ENCODE measurements around the gene EHD1. TPM values are rescaled to one million over a fixed set of nuclear protein-coding genes. Genes with fewer than 3 reads are reported as not detected.

Gene EHD1
- total RNA-seq, 4 donors from 2014 or later: 53.5 to 90.7 (median 67.4) TPM

DNA sequence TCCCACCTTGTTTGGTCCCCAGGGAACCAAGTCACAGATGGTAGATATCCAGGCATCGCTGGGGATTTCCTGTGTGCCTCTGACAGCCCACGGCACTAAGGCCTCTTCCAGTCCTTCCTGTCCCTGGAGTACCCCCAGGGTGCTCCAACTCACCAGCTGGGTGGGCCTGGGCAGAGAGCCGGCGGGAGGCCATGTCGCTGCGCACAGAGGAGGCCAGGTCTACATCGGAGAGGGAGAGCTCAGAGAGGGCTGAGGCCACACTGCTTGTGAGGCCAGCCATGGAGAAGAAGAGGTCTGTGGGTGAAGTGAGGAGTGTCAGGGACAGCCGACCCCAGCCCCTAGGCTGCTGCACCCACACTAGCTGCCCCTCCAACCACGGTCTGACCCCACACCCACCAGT, 33.3 kb upstream of the EHD1 start:
- no peak for TF ChIP-seq POLR2A (IDR thresholded peaks at IDR 0.05)
- TF ChIP-seq, protein P1, sequence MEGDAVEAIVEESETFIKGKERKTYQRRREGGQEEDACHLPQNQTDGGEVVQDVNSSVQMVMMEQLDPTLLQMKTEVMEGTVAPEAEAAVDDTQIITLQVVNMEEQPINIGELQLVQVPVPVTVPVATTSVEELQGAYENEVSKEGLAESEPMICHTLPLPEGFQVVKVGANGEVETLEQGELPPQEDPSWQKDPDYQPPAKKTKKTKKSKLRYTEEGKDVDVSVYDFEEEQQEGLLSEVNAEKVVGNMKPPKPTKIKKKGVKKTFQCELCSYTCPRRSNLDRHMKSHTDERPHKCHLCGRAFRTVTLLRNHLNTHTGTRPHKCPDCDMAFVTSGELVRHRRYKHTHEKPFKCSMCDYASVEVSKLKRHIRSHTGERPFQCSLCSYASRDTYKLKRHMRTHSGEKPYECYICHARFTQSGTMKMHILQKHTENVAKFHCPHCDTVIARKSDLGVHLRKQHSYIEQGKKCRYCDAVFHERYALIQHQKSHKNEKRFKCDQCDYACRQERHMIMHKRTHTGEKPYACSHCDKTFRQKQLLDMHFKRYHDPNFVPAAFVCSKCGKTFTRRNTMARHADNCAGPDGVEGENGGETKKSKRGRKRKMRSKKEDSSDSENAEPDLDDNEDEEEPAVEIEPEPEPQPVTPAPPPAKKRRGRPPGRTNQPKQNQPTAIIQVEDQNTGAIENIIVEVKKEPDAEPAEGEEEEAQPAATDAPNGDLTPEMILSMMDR (IDR thresholded peaks at IDR 0.05): no peak
- Histone ChIP-seq H3K9me3 (no peaks in the 10 kb centered on the region), H3K4me1 (peaks cover 11% of the 10 kb centered on the region in 2 donors), H3K4me3 (replicated peaks in 1 of 3) (no peak overlapping the region), H3K27ac (no peak overlapping the region), H3K27me3 (no peaks in the 10 kb centered on the region), H3K36me3 (peaks cover 64 to 74% of the 10 kb centered on the region in 2 donors)
- WGBS, 2 donors: 89 to 90% methylated on average over 3 to 7 of the region's 9 CpGs
- intact Hi-C loops (cut with DNase I): loop anchor here (5.0 to 10.0 kb wide), 2 partner anchors 106 to 203 kb away; partner anchors contain the start of genes TM7SF2 and ZNHIT2
- DNase-seq: no peak

DNA sequence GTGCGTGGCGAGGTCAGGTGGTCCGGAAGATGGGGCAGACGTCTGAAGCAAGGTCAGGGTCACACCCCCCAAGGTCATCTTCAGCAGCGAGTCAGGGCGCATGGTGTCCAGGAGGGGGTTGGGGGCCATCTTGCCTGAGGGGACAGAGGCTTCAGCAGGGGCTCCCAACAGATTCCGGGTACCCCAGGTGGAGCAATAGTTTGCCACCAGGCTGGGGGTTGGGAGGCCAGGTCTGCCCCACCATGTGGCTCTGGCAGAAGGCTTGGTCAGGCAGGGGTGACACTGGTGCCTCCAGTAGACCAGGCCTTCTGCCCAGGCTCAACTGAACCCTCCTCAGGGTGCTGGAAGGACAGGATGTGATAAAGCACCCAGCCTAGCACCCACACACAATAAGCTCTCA, 32.7 kb upstream of the EHD1 start:
- intact Hi-C loops (cut with DNase I): loop anchor here (5.0 to 10.0 kb wide), 2 partner anchors 106 to 204 kb away; partner anchors contain the start of genes TM7SF2 and ZNHIT2
- DNase-seq: no peak
- no peak overlapping the region for H3K27ac ChIP-seq
- peaks cover 9 to 10% of the 10 kb centered on the region in 2 donors for H3K4me1 ChIP-seq
- no peaks in the 10 kb centered on the region for H3K9me3 ChIP-seq
- no peak for TF ChIP-seq POLR2A (IDR thresholded peaks at IDR 0.05)
- TF ChIP-seq, protein P1 (IDR thresholded peaks at IDR 0.05): no peak
- peaks cover 69 to 79% of the 10 kb centered on the region in 2 donors for H3K36me3 ChIP-seq
- H3K27me3 ChIP-seq: no peaks in the 10 kb centered on the region
- H3K4me3 ChIP-seq (replicated peaks in 1 of 3): no peak overlapping the region
- WGBS, 2 donors: 92 to 95% methylated on average over 7 of the region's 7 CpGs

DNA sequence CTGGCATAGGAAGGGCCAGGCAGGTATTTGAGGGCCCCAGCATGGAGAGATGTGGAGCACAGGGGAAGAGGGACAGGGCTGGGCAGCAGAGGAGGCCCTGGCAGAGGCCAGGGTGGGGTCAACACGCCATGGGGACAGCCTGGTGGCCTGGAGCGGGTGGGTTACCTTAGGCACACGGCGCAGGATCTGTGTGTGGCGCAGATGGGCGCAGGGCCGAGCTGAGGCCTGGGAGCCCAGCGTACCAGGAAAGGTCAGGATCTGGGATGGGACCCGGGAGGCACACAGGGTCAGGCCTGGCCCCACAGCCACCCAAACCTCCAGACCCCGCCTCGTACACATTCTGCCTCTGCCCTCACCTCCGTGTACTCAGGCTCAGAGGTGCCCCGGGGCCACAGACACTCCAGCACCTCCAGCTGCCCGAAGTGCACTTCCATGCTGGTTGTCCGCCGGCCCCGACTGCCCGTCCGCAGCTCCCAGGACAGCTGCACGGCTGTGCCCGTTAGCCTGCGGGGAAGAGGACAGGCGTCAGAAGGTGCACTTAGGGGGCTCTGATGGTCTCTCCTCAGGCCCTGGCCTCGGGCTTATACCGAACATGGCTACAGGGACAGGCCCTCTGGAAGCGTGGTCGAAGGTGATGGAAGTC, 32.2 kb upstream of the EHD1 start:
- H3K4me3 ChIP-seq (replicated peaks in 1 of 3): no peak overlapping the region
- TF ChIP-seq, protein P1 (IDR thresholded peaks at IDR 0.05): no peak
- TF ChIP-seq POLR2A (IDR thresholded peaks at IDR 0.05): no peak
- peaks cover 3 to 5% of the 10 kb centered on the region in 2 donors for H3K4me1 ChIP-seq
- WGBS, 2 donors: 95 to 96% methylated on average over 19 to 27 of the region's 27 CpGs
- H3K27ac ChIP-seq: no peak overlapping the region
- peaks cover 75 to 85% of the 10 kb centered on the region in 2 donors for H3K36me3 ChIP-seq
- no peaks in the 10 kb centered on the region for H3K9me3 ChIP-seq
- intact Hi-C loops (cut with DNase I): loop anchor here (5.0 to 10.0 kb wide), 2 partner anchors 107 to 204 kb away; partner anchors contain the start of genes TM7SF2 and ZNHIT2
- DNase-seq: no peak
- no peaks in the 10 kb centered on the region for H3K27me3 ChIP-seq

DNA sequence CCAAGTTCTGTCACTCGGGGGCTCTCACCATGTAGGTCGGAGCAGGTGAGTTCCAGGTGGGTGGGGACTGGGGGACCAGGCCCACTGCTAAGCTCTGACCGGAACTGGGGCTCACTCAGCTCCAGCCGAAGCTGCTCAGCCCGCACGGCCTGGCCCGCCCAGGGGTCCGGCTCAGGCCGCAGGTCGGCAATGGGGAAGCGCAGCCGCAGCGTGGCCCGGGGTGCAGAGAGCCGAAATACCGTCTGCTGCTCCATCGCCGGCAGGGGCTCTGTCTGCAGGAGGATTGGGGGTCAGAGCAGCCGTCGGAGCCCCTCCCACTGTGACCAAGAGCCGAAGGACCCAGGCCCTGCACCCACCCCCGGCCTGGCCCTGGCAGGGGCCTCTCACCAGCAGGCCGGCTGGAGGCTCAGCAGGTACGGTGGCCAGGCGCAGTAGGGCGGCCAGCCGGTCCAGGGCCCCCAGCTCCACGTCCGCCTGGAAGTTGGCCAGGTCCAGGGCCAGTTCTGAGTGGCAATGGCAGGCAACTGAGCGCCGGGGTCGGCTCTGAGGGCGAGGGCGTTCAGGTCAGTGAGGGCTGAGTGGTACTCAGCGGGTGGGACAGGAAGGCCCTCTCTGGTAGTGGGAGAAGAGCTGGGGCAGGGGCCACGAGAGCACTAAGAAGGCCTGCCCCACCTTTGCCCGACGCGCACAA, 31.4 kb upstream of the EHD1 start:
- Histone ChIP-seq H3K9me3 (no peaks in the 10 kb centered on the region), H3K4me3 (replicated peaks in 1 of 3) (no peak overlapping the region), H3K27me3 (no peaks in the 10 kb centered on the region), H3K36me3 (peaks cover 80 to 91% of the 10 kb centered on the region in 2 donors), H3K4me1 (no peaks in the 10 kb centered on the region), H3K27ac (no peak overlapping the region)
- WGBS, 2 donors: 94 to 95% methylated on average over 10 to 23 of the region's 39 CpGs
- TF ChIP-seq POLR2A (IDR thresholded peaks at IDR 0.05): no peak
- TF ChIP-seq, protein P1 (IDR thresholded peaks at IDR 0.05): no peak
- intact Hi-C loops (cut with DNase I): loop anchor here (5.0 to 10.0 kb wide), 2 partner anchors 108 to 205 kb away; partner anchors contain the start of genes TM7SF2 and ZNHIT2
- DNase-seq: no peak

DNA sequence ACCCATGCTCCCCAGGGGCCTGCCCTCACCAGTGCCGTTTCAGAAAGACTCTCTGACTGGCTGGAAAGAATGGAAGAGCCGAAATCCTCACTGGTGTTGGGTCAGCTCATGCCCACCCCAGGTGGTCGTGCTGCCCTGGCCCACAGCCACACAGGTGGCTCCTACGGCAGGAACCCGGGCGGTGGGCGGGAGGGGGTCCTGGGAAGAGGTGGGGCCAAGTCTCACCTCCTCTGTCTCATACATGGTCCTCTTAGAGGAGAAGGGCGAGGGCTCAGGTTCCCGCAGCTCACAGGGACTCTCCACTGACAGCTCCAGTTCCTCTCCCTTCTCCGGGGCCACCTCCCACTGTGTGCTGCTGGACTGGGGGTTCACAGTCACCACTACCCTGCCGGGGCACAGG, 30.3 kb upstream of the EHD1 start:
- Histone ChIP-seq H3K27ac (no peak overlapping the region), H3K4me1 (no peaks in the 10 kb centered on the region), H3K36me3 (peaks cover 77 to 88% of the 10 kb centered on the region in 2 donors), H3K4me3 (replicated peaks in 1 of 3) (no peak overlapping the region), H3K9me3 (no peaks in the 10 kb centered on the region), H3K27me3 (no peaks in the 10 kb centered on the region)
- no peak for DNase-seq
- intact Hi-C loops (cut with DNase I): no loop called here
- WGBS, 2 donors: 85 to 88% methylated on average over 2 of the region's 11 CpGs
- TF ChIP-seq POLR2A (IDR thresholded peaks at IDR 0.05): no peak
- TF ChIP-seq, protein P1 (IDR thresholded peaks at IDR 0.05): no peak

All from thyroid gland (tissue), 4 donors.